Esophagus (tissue), 2 donors: ENCODE measurements around the gene AMZ2. TPM values are rescaled to one million over a fixed set of nuclear protein-coding genes. Genes with fewer than 3 reads are reported as not detected.
"Not testable (repeated sequence)": the region's sequence is repeated elsewhere in the genome, so short reads cannot be mapped to it uniquely, and the experiment has no call there.

Experiments
- H3K27ac ChIP-seq, 2 donors: one replicate each; pipeline ENCODE4 v1.5.1; 2013; ENCODE audit warnings: low read depth in 2 of 2, mild to moderate bottlenecking in 2 of 2, inconsistent platforms in 1 of 2, low read length in 1 of 2, moderate library complexity in 1 of 2
- H3K27me3 ChIP-seq, 2 donors: one replicate each; pipeline ENCODE4 v1.6.1; 2013; ENCODE audit warnings: low read length in 2 of 2, control low read depth in 1 of 2, mild to moderate bottlenecking in 1 of 2; ENCODE audit not compliant: insufficient read depth in 2 of 2, control insufficient read depth in 1 of 2
- H3K36me3 ChIP-seq, 2 donors: one replicate each; pipeline ENCODE4 v1.6.1; 2013; ENCODE audit warnings: low read length in 1 of 2; ENCODE audit not compliant: control insufficient read depth in 2 of 2, insufficient read depth in 2 of 2
- H3K4me1 ChIP-seq, 2 donors: one replicate each; pipeline ENCODE4 v1.6.1; 2013; ENCODE audit warnings: low read length in 1 of 2; ENCODE audit not compliant: control insufficient read depth in 2 of 2, insufficient read depth in 2 of 2
- H3K4me3 ChIP-seq, 2 donors: one replicate each; pipeline ENCODE4 v1.5.1; 2013; ENCODE audit warnings: low read length in 2 of 2, mild to moderate bottlenecking in 2 of 2, low read depth in 1 of 2, moderate library complexity in 1 of 2
- H3K9me3 ChIP-seq, 2 donors: one replicate each; pipeline ENCODE4 v1.6.1; 2013; ENCODE audit warnings: mild to moderate bottlenecking in 2 of 2, low read depth in 1 of 2, low read length in 1 of 2, moderate library complexity in 1 of 2; ENCODE audit not compliant: control insufficient read depth in 2 of 2, insufficient read depth in 1 of 2
- WGBS, 2 donors: extraction: QIAGEN DNeasy Blood & Tissue Kit; methylation state at CpG; one replicate each; pipeline ENCODE4 v1.1.7; 2013; 5-methylcytosine and 5-hydroxymethylcytosine counted together
- polyA plus RNA-seq, 2 donors: library from polyadenylated mRNA; stranded (reverse); fragments of 200-250 nt; gene quantifications; one replicate each; pipeline ENCODE4 v1.2.3, GENCODE V29; 2013
- donor health status: healthy with polysubstance abuse.
- donor health status: Bipolar disorder and iron deficiency.

Gene AMZ2
- polyA plus RNA-seq, 2 donors = 32.2 to 37.7 TPM

GRCh38 chr17:68232741-68233140 lies 15.1 kb upstream of the AMZ2 start:
- not testable (repeated sequence) for H3K4me3 ChIP-seq, H3K4me1 ChIP-seq, H3K27me3 ChIP-seq, H3K9me3 ChIP-seq, H3K36me3 ChIP-seq
- 68 to 75% methylated on average over 1 of the region's 1 CpG for WGBS, 2 donors
- H3K27ac ChIP-seq = peak overlapping the region; percentile 52 to 59

GRCh38 chr17:68234726-68235335 lies 13.0 kb upstream of the AMZ2 start:
- H3K4me1 ChIP-seq, H3K36me3 ChIP-seq, H3K9me3 ChIP-seq, H3K4me3 ChIP-seq, H3K27me3 ChIP-seq: not testable (repeated sequence)
- 78 to 80% methylated on average over 12 of the region's 12 CpGs for WGBS, 2 donors
- H3K27ac ChIP-seq = peak overlapping the region; percentile 4 to 21

DNA sequence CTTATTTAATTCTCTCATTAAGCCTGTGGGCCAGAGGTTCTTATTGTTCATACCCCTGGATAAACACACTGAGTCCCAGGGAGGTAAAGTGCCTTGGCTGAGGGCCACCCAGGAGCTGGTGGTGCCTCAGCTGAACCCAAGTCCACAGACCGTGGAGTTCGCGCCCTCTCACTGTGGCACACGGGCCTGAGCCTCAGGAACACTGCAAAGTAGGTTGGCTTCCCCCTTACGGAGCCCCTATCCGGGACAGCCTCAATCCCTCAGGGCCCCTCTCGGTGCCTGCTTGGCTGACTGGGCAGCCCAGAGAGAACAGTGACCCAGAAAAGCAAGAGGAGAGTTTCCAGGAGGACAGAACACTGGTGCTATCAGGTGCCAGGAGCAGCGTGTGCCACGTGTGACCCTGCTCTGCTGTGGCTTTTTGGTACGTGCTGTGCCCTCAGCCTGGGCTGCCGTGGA lies 12.5 kb upstream of the AMZ2 start:
- not testable (repeated sequence) for H3K36me3 ChIP-seq, H3K4me3 ChIP-seq, H3K27me3 ChIP-seq, H3K9me3 ChIP-seq, H3K4me1 ChIP-seq
- H3K27ac ChIP-seq = peak overlapping the region; percentile 21 to 63
- 81% methylated on average over 11 of the region's 11 CpGs for WGBS, 2 donors

DNA sequence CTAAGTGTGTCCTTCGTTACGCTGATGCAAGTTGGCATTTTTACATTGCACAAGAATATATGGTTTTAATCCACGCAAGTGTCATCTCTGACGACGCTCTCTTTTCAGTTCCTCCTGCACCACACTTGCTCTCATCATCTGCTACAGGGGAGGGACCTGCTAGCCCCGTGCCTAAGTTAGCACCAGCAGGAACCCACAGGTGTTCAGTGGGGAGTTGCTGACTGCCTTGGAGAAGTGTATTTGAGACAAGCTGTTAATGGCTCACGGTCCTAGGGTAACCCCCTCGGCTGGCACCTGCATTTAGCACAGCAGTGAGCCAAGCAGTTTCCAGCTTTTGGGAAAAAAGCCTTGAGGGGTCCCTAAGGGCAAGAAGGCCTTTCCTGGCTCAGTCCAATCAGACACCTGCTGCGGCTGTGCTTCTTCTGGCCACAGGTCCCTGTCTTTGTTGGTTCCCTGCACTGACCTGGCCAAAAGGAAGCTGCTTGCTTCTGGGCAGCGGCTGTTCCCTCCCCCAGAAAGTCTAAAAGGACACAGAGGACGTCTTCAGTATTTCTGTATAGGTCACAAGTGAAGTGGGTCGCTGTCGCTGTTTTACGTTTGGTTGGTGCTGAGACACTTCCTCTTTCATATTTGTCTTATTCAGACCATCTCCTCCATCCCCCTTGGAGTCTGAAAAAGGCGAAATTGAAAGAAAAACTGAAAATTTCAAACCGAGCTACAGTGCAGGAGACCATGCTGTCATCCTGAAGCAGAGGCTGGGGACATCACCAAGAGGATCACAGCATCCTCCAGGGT lies 10.3 kb upstream of the AMZ2 start:
- not testable (repeated sequence) for H3K4me1 ChIP-seq, H3K36me3 ChIP-seq, H3K9me3 ChIP-seq, H3K4me3 ChIP-seq, H3K27me3 ChIP-seq
- WGBS, 2 donors = 69 to 71% methylated on average over 16 of the region's 16 CpGs
- H3K27ac ChIP-seq = peak overlapping the region in 1 of 2 donors; percentile 49

- 52 to 58% methylated on average over 3 of the region's 3 CpGs for WGBS, 2 donors
- Histone ChIP-seq H3K27ac (peak overlapping the region in 1 of 2 donors; percentile 53), H3K9me3 (no peaks in the 10 kb centered on the region), H3K36me3 (no peaks in the 10 kb centered on the region), H3K4me1 (no peaks in the 10 kb centered on the region), H3K4me3 (no peak overlapping the region), H3K27me3 (no peaks in the 10 kb centered on the region)
Measured at GRCh38 chr17:68238164-68238870, 9.5 kb upstream of the AMZ2 start.

DNA sequence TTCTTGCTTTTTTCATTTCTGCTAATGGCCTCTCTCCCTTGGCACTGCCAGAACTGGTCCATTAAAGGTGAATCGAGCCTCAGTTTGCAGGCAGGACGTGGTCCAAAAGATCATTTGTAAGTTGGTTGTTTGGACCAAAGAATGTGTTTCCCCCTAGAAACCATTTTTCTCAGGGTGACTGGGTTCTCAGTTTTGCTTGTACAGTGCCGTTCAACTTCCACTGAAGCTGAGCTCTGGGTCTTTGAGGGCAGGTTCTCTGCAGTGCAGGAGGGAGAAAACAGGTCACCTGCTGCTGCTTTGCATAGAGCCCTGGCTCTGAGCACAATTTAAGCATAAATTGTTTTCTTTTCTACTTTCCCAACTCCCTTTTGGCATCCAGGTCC lies 9.0 kb upstream of the AMZ2 start:
- 69 to 77% methylated on average over 3 of the region's 3 CpGs for WGBS, 2 donors
- Histone ChIP-seq H3K4me1 (no peaks in the 10 kb centered on the region), H3K4me3 (no peak overlapping the region), H3K27me3 (no peaks in the 10 kb centered on the region), H3K27ac (peak overlapping the region; percentile 49 to 53), H3K9me3 (no peaks in the 10 kb centered on the region), H3K36me3 (no peaks in the 10 kb centered on the region)

GRCh38 chr17:68239632-68240366 lies 8.0 kb upstream of the AMZ2 start:
- Histone ChIP-seq H3K27ac (no peak overlapping the region), H3K4me1 (no peaks in the 10 kb centered on the region), H3K4me3 (no peak overlapping the region), H3K27me3 (no peaks in the 10 kb centered on the region), H3K36me3 (no peaks in the 10 kb centered on the region), H3K9me3 (no peaks in the 10 kb centered on the region)
- WGBS, 2 donors = 79 to 83% methylated on average over 4 of the region's 4 CpGs

GRCh38 chr17:68246271-68247028 lies 1.4 kb upstream of the AMZ2 start:
- Histone ChIP-seq H3K27me3 (no peaks in the 10 kb centered on the region), H3K9me3 (no peaks in the 10 kb centered on the region), H3K4me1 (no peaks in the 10 kb centered on the region), H3K4me3 (no peak overlapping the region), H3K36me3 (no peaks in the 10 kb centered on the region), H3K27ac (no peak overlapping the region)
- 91 to 93% methylated on average over 24 of the region's 24 CpGs for WGBS, 2 donors
